Muscle layer of duodenum (tissue), 2 donors: Measurements from ENCODE around the gene ANKRD2.

Source experiments
- H3K27ac ChIP-seq: one replicate; pipeline ENCODE4 v1.7.0; 2013; ENCODE audit warnings: mild to moderate bottlenecking, low read length
- H3K27me3 ChIP-seq: one replicate; pipeline ENCODE4 v1.7.0; 2013; ENCODE audit warnings: low read depth, mild to moderate bottlenecking, control low read depth, low read length
- H3K36me3 ChIP-seq, 2 donors: one replicate each; pipeline ENCODE4 v1.7.0; 2013; ENCODE audit warnings: low read length in 2 of 2, control low read depth in 1 of 2, mild to moderate bottlenecking in 1 of 2; ENCODE audit not compliant: insufficient read depth in 2 of 2, control insufficient read depth in 1 of 2
- H3K4me1 ChIP-seq, 2 donors: one replicate each; pipeline ENCODE4 v1.7.0; 2013; ENCODE audit warnings: low read length in 2 of 2, mild to moderate bottlenecking in 2 of 2, control low read depth in 1 of 2, moderate library complexity in 1 of 2; ENCODE audit not compliant: insufficient read depth in 2 of 2, control insufficient read depth in 1 of 2
- H3K4me3 ChIP-seq, 2 donors: one replicate each; pipeline ENCODE4 v1.7.0; 2013; ENCODE audit warnings: low read length in 2 of 2, low read depth in 1 of 2, mild to moderate bottlenecking in 1 of 2
- H3K9me3 ChIP-seq, 2 donors: one replicate each; pipeline ENCODE4 v1.7.0; 2013; ENCODE audit warnings: low read length in 2 of 2, control low read depth in 1 of 2, mild to moderate bottlenecking in 1 of 2; ENCODE audit not compliant: control insufficient read depth in 1 of 2
- donor health status: healthy.

The ANKRD2 gene

DNA sequence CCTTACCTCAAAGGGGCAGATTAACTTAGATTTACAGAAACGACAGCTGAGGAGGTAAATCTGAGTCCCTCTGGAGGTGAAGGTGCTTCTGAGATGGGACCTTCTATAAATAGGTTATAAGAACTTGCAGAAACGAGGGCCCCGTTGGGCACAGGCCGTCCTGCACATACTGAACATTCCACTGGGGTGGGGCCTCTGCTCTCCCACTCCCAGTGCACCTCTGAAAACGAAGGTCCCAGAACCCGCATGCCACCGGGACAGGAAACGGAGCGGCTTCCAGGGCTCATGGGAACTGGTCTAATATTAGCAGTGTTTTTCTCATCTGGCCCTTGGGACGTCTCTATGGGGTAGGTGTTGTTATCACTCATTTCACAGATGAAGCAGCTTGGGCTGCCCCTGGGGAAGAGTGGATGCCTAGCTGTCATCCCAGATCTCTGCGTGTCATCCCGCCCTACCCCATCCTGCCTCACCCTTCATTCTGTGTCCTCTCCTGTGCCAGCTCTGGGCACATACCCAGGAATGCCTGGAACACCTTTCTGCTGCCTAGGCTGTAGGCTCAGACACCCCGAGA lies 36.5 kb downstream of the ANKRD2 start:
- Histone ChIP-seq H3K36me3 (no peaks in the 10 kb centered on the region), H3K27me3 (no peaks in the 10 kb centered on the region), H3K4me3 (no peak overlapping the region), H3K27ac (no peak overlapping the region), H3K9me3 (no peaks in the 10 kb centered on the region), H3K4me1 (no peaks in the 10 kb centered on the region)

DNA sequence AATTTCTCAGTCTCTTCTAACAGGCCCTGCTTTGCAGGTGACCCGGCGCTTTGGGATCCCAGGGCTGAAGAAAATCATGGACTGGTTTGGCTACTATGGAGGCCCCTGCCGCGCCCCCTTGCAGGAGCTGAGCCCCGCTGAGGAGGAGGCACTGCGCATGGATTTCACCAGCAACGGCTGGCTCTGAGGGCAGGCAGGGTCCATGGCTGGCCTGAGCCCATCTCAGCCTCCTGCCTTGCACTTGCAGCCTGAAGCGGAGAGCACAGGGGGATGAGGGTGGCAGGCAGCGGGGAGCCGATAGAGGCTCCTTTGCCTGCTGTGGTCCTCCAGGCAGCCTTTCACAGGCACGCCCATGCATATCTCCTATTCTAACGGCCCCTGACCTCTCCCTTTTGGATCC lies 38.9 kb downstream of the ANKRD2 start:
- no peaks in the 10 kb centered on the region for H3K4me1 ChIP-seq
- no peaks in the 10 kb centered on the region for H3K27me3 ChIP-seq
- no peak overlapping the region for H3K27ac ChIP-seq
- H3K9me3 ChIP-seq: no peaks in the 10 kb centered on the region
- H3K36me3 ChIP-seq: peaks cover 0 to 7% of the 10 kb centered on the region in 2 donors
- H3K4me3 ChIP-seq: no peak overlapping the region

DNA sequence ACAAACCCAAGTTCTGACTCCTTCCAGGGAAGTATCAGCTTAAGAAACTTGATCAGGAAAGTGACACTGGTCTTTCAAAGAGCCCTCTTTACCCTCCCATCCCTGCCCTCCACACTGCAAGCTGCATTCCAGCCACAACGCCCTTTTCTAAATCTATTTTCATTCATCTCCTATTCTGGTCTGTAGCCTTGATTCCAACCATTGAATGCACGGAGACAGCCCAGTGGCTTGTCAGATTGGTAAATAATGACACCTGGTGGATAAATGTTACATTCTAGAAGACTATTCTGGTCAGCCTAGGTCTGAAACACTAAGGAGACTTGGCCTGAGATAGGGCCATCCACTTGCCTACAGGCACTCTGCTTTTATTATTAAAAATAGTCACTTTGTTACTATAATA lies 39.8 kb downstream of the ANKRD2 start:
- Histone ChIP-seq H3K4me1 (no peaks in the 10 kb centered on the region), H3K9me3 (no peaks in the 10 kb centered on the region), H3K27me3 (no peaks in the 10 kb centered on the region), H3K4me3 (no peak overlapping the region), H3K36me3 (peaks cover 0 to 7% of the 10 kb centered on the region in 2 donors), H3K27ac (no peak overlapping the region)

DNA sequence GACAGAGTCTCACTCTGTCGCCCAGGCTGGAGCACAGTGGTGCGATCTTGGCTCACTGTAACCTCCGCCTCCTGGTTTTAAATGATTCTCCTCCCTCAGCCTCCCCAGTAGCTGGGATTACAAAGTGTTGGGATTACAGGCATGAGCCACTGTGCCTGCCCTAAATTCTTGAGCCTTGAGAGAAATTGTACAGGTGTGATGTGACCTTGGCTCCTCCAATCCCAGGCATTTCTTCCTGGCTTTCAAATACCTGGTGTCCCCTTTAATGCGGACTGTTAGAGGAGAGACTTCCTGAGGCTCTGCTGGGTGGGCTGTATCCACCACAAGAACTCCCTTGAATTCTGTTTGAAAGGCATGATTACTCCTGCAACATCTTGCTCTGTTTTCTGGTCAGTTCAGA lies 45.7 kb downstream of the ANKRD2 start:
- Histone ChIP-seq H3K4me3 (no peak overlapping the region), H3K36me3 (peaks cover 0 to 7% of the 10 kb centered on the region in 2 donors), H3K27ac (no peak overlapping the region), H3K9me3 (no peaks in the 10 kb centered on the region), H3K4me1 (no peaks in the 10 kb centered on the region), H3K27me3 (no peaks in the 10 kb centered on the region)

DNA sequence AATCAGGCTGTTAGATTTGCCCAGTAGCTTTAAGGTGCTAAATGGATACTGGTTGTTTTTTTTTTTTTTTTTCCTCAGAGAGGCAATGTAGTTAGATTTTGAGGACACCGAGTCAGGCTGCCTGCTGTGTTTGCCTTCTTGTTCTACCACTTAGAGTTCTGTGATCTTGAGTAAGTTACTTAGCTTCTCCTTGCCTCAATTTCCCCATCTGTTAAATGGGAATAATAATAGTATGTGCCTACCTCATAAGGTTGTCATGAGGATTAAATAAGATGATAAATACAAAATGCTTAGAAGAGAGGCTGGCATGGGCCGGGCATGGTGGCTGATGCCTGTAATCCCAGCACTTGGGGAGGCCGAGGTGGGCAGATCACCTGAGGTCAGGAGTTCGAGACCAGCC lies 46.2 kb downstream of the ANKRD2 start:
- Histone ChIP-seq H3K27ac (no peak overlapping the region), H3K9me3 (no peaks in the 10 kb centered on the region), H3K4me1 (no peaks in the 10 kb centered on the region)

DNA sequence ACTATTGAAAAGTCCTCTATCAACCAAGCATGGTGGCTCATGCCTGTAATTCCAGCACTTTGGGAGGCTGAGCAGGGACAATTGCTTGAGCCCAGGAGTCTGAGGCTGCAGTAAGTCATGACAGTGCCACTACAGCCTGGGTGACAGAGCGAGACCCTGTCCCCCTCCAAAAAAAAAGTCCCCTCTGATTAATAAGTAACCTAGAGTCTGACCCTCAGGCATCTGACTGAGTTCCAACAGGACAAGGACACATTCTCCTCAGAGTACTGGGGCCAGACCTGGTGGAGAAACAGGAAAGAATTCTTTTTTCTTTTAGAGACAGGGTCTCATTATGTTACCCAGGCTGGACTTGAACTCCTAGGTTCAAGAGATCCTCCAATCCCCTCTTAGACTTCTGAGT lies 50.7 kb downstream of the ANKRD2 start:
- no peak overlapping the region for H3K4me3 ChIP-seq
- no peaks in the 10 kb centered on the region for H3K4me1 ChIP-seq
- H3K36me3 ChIP-seq: no peaks in the 10 kb centered on the region
- H3K27ac ChIP-seq: no peak overlapping the region
- no peaks in the 10 kb centered on the region for H3K27me3 ChIP-seq
- no peaks in the 10 kb centered on the region for H3K9me3 ChIP-seq

More for the DNA sequence above, 46.2 kb downstream of the ANKRD2 start:
- Histone ChIP-seq H3K4me3 (no peak overlapping the region), H3K36me3 (peaks cover 0 to 7% of the 10 kb centered on the region in 2 donors), H3K27me3 (no peaks in the 10 kb centered on the region)

DNA sequence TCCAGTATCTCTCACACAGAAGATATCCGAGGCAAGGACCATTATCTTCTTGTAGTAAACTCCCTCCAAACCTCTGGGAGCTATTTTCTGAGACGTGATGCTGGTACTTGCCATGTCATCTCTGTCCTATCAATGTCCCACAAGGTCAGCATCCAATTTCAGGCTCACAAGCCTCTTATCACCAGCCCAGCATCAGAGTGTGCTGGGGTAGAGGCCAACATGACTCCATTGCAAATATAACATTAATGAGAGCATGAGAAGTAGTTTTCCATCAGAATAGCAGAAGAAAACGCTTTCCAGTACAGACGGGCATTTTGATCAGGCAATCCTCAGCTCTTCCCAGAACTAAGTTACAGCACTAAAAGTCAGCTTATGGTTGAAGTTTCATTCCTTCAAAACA lies 55.2 kb downstream of the ANKRD2 start:
- Histone ChIP-seq H3K27ac (no peak overlapping the region), H3K9me3 (no peaks in the 10 kb centered on the region), H3K36me3 (no peaks in the 10 kb centered on the region), H3K4me1 (peaks cover 0 to 4% of the 10 kb centered on the region in 2 donors), H3K4me3 (no peak overlapping the region), H3K27me3 (no peaks in the 10 kb centered on the region)

DNA sequence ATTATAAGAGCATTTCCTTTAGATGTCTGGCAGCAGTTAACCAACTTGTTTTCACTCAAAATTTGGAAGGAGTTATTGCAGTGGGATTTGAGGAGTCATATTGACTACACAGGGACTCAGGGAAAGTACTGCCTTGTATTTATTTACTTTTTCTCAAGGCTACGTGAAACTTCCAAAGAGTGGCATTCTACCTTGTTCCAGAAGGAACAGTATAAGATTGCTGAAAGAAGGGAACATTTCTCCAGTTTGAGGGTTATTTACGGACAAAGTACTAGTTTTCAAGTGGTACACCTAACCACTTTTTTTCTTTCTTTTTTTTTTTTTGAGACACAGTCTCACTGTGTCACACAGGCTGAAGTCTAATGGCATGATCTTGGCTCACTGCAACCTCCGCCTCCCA lies 55.6 kb downstream of the ANKRD2 start:
- no peaks in the 10 kb centered on the region for H3K36me3 ChIP-seq
- H3K9me3 ChIP-seq: no peaks in the 10 kb centered on the region
- no peak overlapping the region for H3K27ac ChIP-seq
- no peaks in the 10 kb centered on the region for H3K27me3 ChIP-seq
- H3K4me1 ChIP-seq: peaks cover 0 to 6% of the 10 kb centered on the region in 2 donors
- no peak overlapping the region for H3K4me3 ChIP-seq

DNA sequence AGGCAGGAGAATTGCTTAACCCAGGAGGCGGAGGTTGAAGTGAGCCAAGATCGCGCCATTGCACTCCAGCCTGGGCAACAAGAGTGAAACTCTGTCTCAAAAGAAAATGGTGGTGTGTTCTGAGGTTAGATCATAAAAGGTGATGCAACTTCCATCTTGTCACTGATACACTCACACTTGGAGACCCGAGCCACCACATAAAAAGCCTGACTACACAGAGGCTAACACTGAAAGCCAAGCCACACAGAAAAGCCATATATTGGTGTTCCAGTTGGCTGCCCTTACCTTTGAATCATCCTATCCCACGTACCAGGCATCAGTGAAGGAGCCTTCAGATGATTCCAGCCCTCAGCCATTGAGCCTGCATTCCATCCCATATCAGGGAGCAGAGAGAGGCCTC lies 56.7 kb downstream of the ANKRD2 start:
- Histone ChIP-seq H3K4me3 (no peak overlapping the region), H3K27ac (no peak overlapping the region), H3K9me3 (no peaks in the 10 kb centered on the region), H3K27me3 (no peaks in the 10 kb centered on the region), H3K36me3 (no peaks in the 10 kb centered on the region), H3K4me1 (peaks cover 0 to 13% of the 10 kb centered on the region in 2 donors)

DNA sequence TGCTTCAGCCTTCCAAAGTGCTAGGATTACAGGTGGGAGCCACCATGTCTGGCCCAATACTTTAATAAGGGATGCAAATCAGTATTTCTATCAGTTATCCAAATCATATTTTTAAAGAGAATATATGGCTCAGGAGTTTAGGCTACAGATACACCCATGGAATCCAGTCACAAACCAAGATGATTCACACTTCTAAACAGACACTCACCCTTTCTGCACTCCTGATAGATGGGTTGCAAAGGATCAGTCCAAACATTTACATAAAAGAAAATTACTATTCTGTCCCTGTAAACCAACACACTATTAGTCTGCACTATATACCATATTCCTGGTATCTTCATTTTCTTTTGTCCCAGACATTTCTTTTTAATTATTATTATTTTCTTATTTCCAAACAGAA lies 58.5 kb downstream of the ANKRD2 start:
- H3K9me3 ChIP-seq: no peaks in the 10 kb centered on the region
- peaks cover 0 to 13% of the 10 kb centered on the region in 2 donors for H3K4me1 ChIP-seq
- H3K27me3 ChIP-seq: no peaks in the 10 kb centered on the region
- H3K36me3 ChIP-seq: no peaks in the 10 kb centered on the region
- H3K27ac ChIP-seq: no peak overlapping the region
- H3K4me3 ChIP-seq: no peak overlapping the region

DNA sequence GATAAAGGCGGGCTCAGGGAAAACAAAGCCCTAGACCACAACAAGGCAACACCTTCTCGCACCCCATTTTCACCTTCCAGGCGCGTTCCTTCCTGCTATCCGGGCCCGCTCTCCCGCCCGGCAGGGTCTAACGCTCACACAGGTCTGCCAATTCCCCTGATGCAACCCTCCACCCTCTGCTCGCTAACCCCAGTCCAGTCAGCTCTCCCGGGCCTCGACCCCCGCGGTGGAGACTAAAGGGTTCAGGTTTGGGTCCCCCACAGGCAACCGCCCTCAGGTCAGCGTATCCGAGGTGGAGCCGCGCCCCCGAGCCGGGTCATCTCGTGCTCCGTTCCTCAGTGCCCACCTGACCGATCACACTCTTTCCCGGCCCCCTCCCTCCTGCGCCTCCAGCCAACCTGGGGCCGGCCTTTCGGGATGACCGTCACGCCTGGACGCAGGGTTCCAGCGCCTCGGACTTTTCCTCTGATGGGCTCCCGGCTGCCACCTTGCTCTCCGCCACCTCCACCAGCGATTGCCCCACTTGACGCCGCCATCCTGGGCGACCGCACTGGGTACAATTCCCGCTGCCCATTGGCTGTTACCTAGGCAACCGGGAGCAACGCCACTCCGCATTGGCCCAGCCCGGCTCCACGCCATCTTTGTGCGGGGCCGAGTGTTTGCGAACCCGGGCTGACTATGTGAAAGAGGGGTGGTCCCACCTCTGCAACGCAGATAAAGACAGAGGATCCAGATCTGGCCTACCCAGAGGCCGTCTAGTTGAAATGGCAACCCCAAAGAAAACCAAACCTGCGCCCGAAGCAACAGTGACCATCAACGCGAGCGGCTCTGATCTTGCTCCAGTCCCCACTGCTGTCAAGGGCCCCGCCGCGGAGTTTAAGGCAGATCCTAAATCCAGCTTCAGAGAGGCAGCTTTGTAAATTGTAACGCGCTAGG lies 60.6 kb downstream of the ANKRD2 start, which contains the start of gene MORN4:
Gene MORN4 (minus strand): TSS at position 552 of the 936 bp plus-strand sequence. CDS start 13,847 bp downstream, outside the sequence.
- H3K27ac ChIP-seq: peak within 1 kb of the TSS; percentile 40
- H3K36me3 ChIP-seq: no peaks in the 10 kb centered on the region
- H3K4me1 ChIP-seq: peaks cover 0 to 13% of the 10 kb centered on the region in 2 donors

More for the DNA sequence above, 60.6 kb downstream of the ANKRD2 start, which contains the start of gene MORN4:
- H3K27me3 ChIP-seq: no peaks in the 10 kb centered on the region
- H3K9me3 ChIP-seq: no peaks in the 10 kb centered on the region
- peak within 1 kb of the TSS; percentile 88 to 91 for H3K4me3 ChIP-seq
